ENCODE results near the gene SCN9A.
"Not testable (repeated sequence)": the region's sequence is repeated elsewhere in the genome, so short reads cannot be mapped to it uniquely, and the experiment has no call there.

The SCN9A gene

GRCh38 chr2:166361351-166362153 is 14.2 kb downstream of the SCN9A start:
- H3K4me2 ChIP-seq: no peak overlapping the region
- no peaks in the 10 kb centered on the region for H3K36me3 ChIP-seq
- TF ChIP-seq Cebpa-rat (IDR thresholded peaks at IDR 0.05): no peak

DNA sequence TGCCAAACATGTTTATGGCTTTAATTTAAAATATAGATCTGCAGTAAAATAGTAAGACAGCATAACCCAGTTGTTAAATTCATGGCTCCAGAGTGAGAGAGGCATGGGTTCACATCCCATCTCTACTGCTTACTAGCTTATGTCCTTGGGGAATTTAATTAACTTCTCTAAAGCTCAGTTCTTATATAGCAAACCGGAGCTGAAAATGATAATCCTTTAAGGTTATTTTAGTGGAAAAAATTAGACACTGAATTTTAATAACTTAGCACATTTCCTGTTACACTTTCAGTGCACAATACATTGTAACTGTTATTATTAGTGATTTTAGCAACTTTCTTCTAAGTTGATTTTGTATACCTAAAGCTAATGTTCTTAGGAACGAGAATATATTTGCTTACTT is 14.8 kb downstream of the SCN9A start:
- Histone ChIP-seq H3K4me2 (no peak overlapping the region), H3K4me3 (no peak overlapping the region), H3K27ac (no peak overlapping the region), H3K4me1 (no peaks in the 10 kb centered on the region), H3K9me3 (no peaks in the 10 kb centered on the region), H3K9ac (no peak overlapping the region), H4K20me1 (no peaks in the 10 kb centered on the region), H3K27me3 (no peaks in the 10 kb centered on the region), H3K36me3 (no peaks in the 10 kb centered on the region)
- TF ChIP-seq Cebpa-rat (IDR thresholded peaks at IDR 0.05): no peak

More at GRCh38 chr2:166361351-166362153, 14.2 kb downstream of the SCN9A start:
- no peaks in the 10 kb centered on the region for H4K20me1 ChIP-seq
- H3K9ac ChIP-seq: no peak overlapping the region
- no peaks in the 10 kb centered on the region for H3K27me3 ChIP-seq
- no peak overlapping the region for H3K4me3 ChIP-seq
- no peak overlapping the region for H3K27ac ChIP-seq
- no peaks in the 10 kb centered on the region for H3K4me1 ChIP-seq
- no peaks in the 10 kb centered on the region for H3K9me3 ChIP-seq

- no peaks in the 10 kb centered on the region for H3K4me1 ChIP-seq
- no peaks in the 10 kb centered on the region for H3K36me3 ChIP-seq
- no peak overlapping the region for H3K9ac ChIP-seq
- H3K27ac ChIP-seq: no peak overlapping the region
- H3K9me3 ChIP-seq: no peaks in the 10 kb centered on the region
- no peak overlapping the region for H3K4me3 ChIP-seq
- no peak overlapping the region for H3K4me2 ChIP-seq
- no peak for TF ChIP-seq Cebpa-rat (IDR thresholded peaks at IDR 0.05)
- no peaks in the 10 kb centered on the region for H3K27me3 ChIP-seq
- H4K20me1 ChIP-seq: no peaks in the 10 kb centered on the region
These were observed 15.3 kb downstream of the SCN9A start for GRCh38 chr2:166360426-166360825.

DNA sequence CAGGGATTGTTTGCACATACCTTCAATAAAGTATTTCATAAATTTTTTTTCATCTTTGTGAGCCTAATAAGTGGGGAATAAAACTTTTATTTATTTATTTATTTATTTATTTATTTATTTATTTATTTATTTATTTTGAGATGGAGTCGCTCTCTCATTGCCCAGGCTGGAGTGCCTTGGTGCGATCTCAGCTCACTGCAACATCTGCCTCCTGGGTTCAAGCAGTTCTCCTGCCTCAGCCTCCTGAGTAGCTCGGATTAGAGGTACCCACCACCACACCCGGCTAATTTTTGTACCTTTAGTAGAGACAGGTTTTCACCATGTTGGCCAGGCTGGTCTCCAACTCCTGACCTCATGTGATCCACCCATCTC is 17.8 kb downstream of the SCN9A start:
- not testable (repeated sequence) for H3K4me3 ChIP-seq, H4K20me1 ChIP-seq, H3K4me1 ChIP-seq, H3K36me3 ChIP-seq, H3K27me3 ChIP-seq, H3K27ac ChIP-seq, H3K9ac ChIP-seq, H3K4me2 ChIP-seq, H3K9me3 ChIP-seq

GRCh38 chr2:166357068-166357949 is 18.4 kb downstream of the SCN9A start:
- no peaks in the 10 kb centered on the region for H4K20me1 ChIP-seq
- no peak overlapping the region for H3K9ac ChIP-seq
- no peaks in the 10 kb centered on the region for H3K4me1 ChIP-seq
- H3K9me3 ChIP-seq: no peaks in the 10 kb centered on the region
- no peaks in the 10 kb centered on the region for H3K36me3 ChIP-seq
- H3K4me2 ChIP-seq: no peak overlapping the region
- H3K4me3 ChIP-seq: no peak overlapping the region
- H3K27ac ChIP-seq: no peak overlapping the region
- H3K27me3 ChIP-seq: no peaks in the 10 kb centered on the region
- TF ChIP-seq Cebpa-rat (IDR thresholded peaks at IDR 0.05): no peak

DNA sequence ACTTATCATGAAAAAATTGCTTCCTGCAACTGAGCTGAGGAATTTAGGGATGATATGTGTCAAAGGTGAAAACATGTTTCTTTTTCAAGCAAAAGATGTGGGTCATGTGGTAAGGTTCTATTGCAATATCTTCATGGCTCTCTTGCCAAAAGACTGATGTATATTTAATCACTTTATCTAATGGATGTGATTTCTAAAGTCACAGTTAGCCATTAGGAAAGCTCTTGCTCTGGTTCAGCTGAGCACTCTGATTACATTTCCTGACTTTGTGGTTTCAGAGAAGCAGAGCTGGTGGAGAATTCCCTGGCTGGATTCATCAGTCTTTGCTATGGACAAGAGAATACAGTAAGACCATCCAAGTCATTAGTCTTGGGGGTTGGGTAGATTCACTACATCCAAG is 24.4 kb downstream of the SCN9A start:
- Histone ChIP-seq H3K4me3 (no peak overlapping the region), H3K27ac (no peak overlapping the region), H3K4me2 (no peak overlapping the region), H3K27me3 (no peaks in the 10 kb centered on the region), H3K9me3 (no peaks in the 10 kb centered on the region), H4K20me1 (no peaks in the 10 kb centered on the region), H3K9ac (no peak overlapping the region), H3K4me1 (no peaks in the 10 kb centered on the region), H3K36me3 (no peaks in the 10 kb centered on the region)
- TF ChIP-seq Cebpa-rat (IDR thresholded peaks at IDR 0.05): no peak

DNA sequence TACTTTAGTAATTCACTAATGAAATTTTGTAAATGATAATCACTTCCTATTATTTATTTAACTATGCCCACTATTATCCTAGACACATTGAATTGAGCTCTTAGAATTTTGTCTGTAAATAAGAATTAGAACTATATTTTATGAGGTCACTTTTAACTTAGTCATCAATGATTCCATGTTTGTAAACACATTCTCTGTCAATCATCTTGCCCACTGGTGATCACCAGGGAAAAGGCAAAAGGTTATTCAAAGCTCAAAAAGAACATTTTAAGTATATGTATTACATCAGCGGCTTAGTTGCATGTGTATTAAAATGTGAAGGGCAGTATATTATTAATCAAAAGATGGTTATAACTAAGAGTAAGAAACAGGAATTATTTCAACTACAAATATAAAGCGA is 25.2 kb downstream of the SCN9A start:
- H3K27ac ChIP-seq: no peak overlapping the region
- no peak overlapping the region for H3K9ac ChIP-seq
- no peak overlapping the region for H3K4me3 ChIP-seq
- no peaks in the 10 kb centered on the region for H3K9me3 ChIP-seq
- no peaks in the 10 kb centered on the region for H3K27me3 ChIP-seq
- no peaks in the 10 kb centered on the region for H3K4me1 ChIP-seq
- no peaks in the 10 kb centered on the region for H4K20me1 ChIP-seq
- no peaks in the 10 kb centered on the region for H3K36me3 ChIP-seq
- H3K4me2 ChIP-seq: no peak overlapping the region
- TF ChIP-seq Cebpa-rat (IDR thresholded peaks at IDR 0.05): no peak

DNA sequence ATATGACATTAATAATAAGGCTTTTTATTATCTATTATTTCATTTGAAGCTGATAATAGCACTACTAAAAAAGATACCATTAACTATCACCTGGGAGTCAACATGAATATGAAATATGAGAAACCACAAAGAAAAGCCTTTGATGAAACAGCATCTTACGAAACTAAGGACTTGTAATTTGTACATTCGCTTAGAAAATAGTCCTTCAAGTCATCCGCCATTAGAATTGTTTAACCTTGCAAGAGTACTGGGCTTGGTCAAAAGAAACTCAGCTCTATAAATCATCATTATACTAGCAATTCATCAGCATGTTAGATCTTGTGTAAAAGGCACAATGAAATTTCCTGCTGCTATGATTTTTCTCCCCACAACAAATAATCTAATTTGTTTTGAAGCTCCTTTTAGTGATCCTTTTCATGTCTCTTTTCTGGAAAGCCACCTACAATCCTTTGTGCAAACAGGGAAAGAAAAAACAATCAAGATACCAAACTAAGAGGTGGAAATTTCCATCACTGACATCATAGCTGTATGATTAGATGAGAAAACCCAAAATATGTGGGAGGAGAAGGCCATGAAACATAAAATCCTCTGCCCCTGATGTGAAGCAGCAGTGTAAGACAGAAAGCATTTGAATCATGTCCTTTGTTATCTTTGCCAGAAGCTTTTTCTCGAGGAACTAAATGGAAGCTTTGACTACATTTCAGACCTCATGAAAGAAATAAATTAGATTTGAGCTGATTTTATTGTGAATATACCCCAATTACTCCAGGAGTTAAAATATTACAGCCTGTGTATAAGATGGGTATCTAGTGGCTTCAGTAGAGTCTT is 31.2 kb downstream of the SCN9A start:
- no peaks in the 10 kb centered on the region for H3K9me3 ChIP-seq
- H3K4me1 ChIP-seq: peaks cover 33% of the 10 kb centered on the region
- H3K27me3 ChIP-seq: no peaks in the 10 kb centered on the region
- TF ChIP-seq Cebpa-rat (IDR thresholded peaks at IDR 0.05): no peak
- no peak overlapping the region for H3K27ac ChIP-seq
- no peak overlapping the region for H3K4me3 ChIP-seq
- no peaks in the 10 kb centered on the region for H4K20me1 ChIP-seq
- H3K36me3 ChIP-seq: no peaks in the 10 kb centered on the region
- peak overlapping the region; percentile 1; the same call in 1 of the 2 replicates for H3K4me2 ChIP-seq
- no peak overlapping the region for H3K9ac ChIP-seq

GRCh38 chr2:166343467-166343866 is 32.3 kb downstream of the SCN9A start:
- Histone ChIP-seq H3K9ac (no peak overlapping the region), H3K4me1 (peaks cover 33% of the 10 kb centered on the region), H3K4me2 (peak overlapping the region; percentile 45), H3K36me3 (no peaks in the 10 kb centered on the region), H3K4me3 (no peak overlapping the region), H4K20me1 (no peaks in the 10 kb centered on the region), H3K27me3 (no peaks in the 10 kb centered on the region), H3K9me3 (no peaks in the 10 kb centered on the region), H3K27ac (no peak overlapping the region)
- TF ChIP-seq Cebpa-rat (IDR thresholded peaks at IDR 0.05): no peak

All from BLaER1 (cell line).